GM23338 (cell line): Measurements from ENCODE around the gene WIPF1. TPM values are rescaled to one million over a fixed set of nuclear protein-coding genes. Genes with fewer than 3 reads are reported as not detected.

Source experiments
- ATAC-seq: fragments of 200-7000 bp; cut with Tn5 transposase; 3 replicates; pipeline ENCODE4 v1.9.1; 2020
- DNase-seq: peaks from one replicate; pipeline ENCODE4 v3.0.0-alpha.2; 2015; ENCODE audit warnings: low spot score
- H2AFZ ChIP-seq: fragments of 200-600 bp; sonication (generic); 2 replicates; pipeline ENCODE4 v1.8.0; 2016; ENCODE audit warnings: antibody characterized with exemption, mild to moderate bottlenecking, moderate library complexity
- H3F3A ChIP-seq: fragments of 200-600 bp; sonication (generic); replicated peaks from 2 replicates; pipeline ENCODE4 v1.8.0; 2017; ENCODE audit warnings: antibody characterized with exemption, mixed run types, low read depth
- H3K27ac ChIP-seq: fragments of 200-600 bp; sonication (generic); 2 replicates; pipeline ENCODE4 v1.6.1; 2016; ENCODE audit warnings: low read depth
- H3K27me3 ChIP-seq: fragments of 200-600 bp; sonication (generic); 2 replicates; pipeline ENCODE4 v1.8.0; 2016; ENCODE audit warnings: mild to moderate bottlenecking, mixed run types, moderate library complexity; ENCODE audit not compliant: insufficient read depth
- H3K36me3 ChIP-seq: fragments of 200-600 bp; sonication (generic); 2 replicates; pipeline ENCODE4 v1.8.0; 2016; ENCODE audit warnings: mild to moderate bottlenecking; ENCODE audit not compliant: insufficient read depth
- H3K4me1 ChIP-seq: fragments of 200-600 bp; sonication (generic); 2 replicates; pipeline ENCODE4 v1.8.0; 2016; ENCODE audit warnings: mild to moderate bottlenecking, moderate library complexity; ENCODE audit not compliant: insufficient read depth
- H3K4me2 ChIP-seq: fragments of 200-600 bp; sonication (generic); 2 replicates; pipeline ENCODE4 v1.7.1; 2017; ENCODE audit warnings: mixed run types
- H3K4me3 ChIP-seq: fragments of 200-600 bp; sonication (generic); 2 replicates; pipeline ENCODE4 v1.6.1; 2016; ENCODE audit warnings: mixed run types
- H3K79me2 ChIP-seq: fragments of 200-600 bp; sonication (generic); replicated peaks from 2 replicates; pipeline ENCODE4 v1.8.0; 2017; ENCODE audit warnings: mild to moderate bottlenecking; ENCODE audit not compliant: insufficient read depth
- H3K9me2 ChIP-seq: fragments of 200-600 bp; sonication (generic); 2 replicates; pipeline ENCODE4 v1.8.0; 2017; ENCODE audit not compliant: insufficient read depth
- H4K20me1 ChIP-seq: fragments of 200-600 bp; sonication (generic); replicated peaks from 2 replicates; pipeline ENCODE4 v1.8.0; 2017; ENCODE audit warnings: mild to moderate bottlenecking; ENCODE audit not compliant: insufficient read depth
- H3K27ac Mint-ChIP-seq: 2 replicates; pipeline ENCODE4 v1.8.0; 2020; ENCODE audit warnings: inconsistent platforms, mild to moderate bottlenecking, moderate library complexity, mixed read lengths
- H3K27me3 Mint-ChIP-seq: 3 replicates; pipeline ENCODE4 v1.8.0; 2022; ENCODE audit warnings: low read depth, mild to moderate bottlenecking, moderate library complexity, mixed read lengths, inconsistent platforms; ENCODE audit not compliant: insufficient read depth, poor library complexity
- H3K36me3 Mint-ChIP-seq: 3 replicates; pipeline ENCODE4 v1.8.0; 2021; ENCODE audit warnings: low read depth, mild to moderate bottlenecking, inconsistent platforms, moderate library complexity, mixed read lengths
- H3K4me1 Mint-ChIP-seq: 3 replicates; pipeline ENCODE4 v1.8.0; 2020; ENCODE audit warnings: mild to moderate bottlenecking, inconsistent platforms, mixed read lengths
- H3K4me3 Mint-ChIP-seq: 3 replicates; pipeline ENCODE4 v1.8.0; 2021; ENCODE audit warnings: moderate library complexity, mild to moderate bottlenecking, inconsistent platforms, mixed read lengths
- H3K9me3 Mint-ChIP-seq: 3 replicates; pipeline ENCODE4 v1.8.0; 2020; ENCODE audit warnings: moderate library complexity, mild to moderate bottlenecking, inconsistent platforms, mixed read lengths
- ETS1 ChIP-seq: IDR thresholded peaks from 2 replicates; pipeline ENCODE4 v1.6.1; 2016; ENCODE audit warnings: antibody characterized with exemption
- EZH2 ChIP-seq: fragments of 200-600 bp; sonication (generic); IDR thresholded peaks from one replicate; pipeline ENCODE4 v1.8.0; 2017; ENCODE audit warnings: antibody characterized with exemption, mild to moderate bottlenecking, low read depth; ENCODE audit not compliant: unreplicated experiment
- EZH2phosphoT487 ChIP-seq: fragments of 200-600 bp; sonication (generic); IDR thresholded peaks from one replicate; pipeline ENCODE4 v1.8.1; 2018; ENCODE audit warnings: antibody characterized with exemption; ENCODE audit not compliant: unreplicated experiment
- JUNB ChIP-seq: IDR thresholded peaks from one replicate; pipeline ENCODE4 v1.6.1; 2016; ENCODE audit warnings: antibody characterized with exemption; ENCODE audit not compliant: unreplicated experiment
- NANOG ChIP-seq: IDR thresholded peaks from 2 replicates; pipeline ENCODE4 v1.6.1; 2016; ENCODE audit warnings: antibody characterized with exemption, borderline replicate concordance
- ZNF331 ChIP-seq: fragments of 250-450 bp; sonication (Bioruptor Pico); IDR thresholded peaks from 2 replicates; pipeline ENCODE4 v1.5.0; 2020; ENCODE audit warnings: low read depth, mild to moderate bottlenecking, moderate library complexity
- ZNF462 ChIP-seq: fragments of 250-450 bp; sonication (Bioruptor Pico); IDR thresholded peaks from 2 replicates; pipeline ENCODE4 v1.5.0; 2020; ENCODE audit warnings: mild to moderate bottlenecking, moderate library complexity
- polyA plus RNA-seq: library from polyadenylated mRNA; unstranded; fragments of >200 nt; fragmentation: Nextera tagmentation; extraction: Ambion mirVana; gene quantifications from 2 replicates; pipeline ENCODE4 v1.2.1, GENCODE V29; 2016
- total RNA-seq: library from RNA; depleted of rRNA; stranded (reverse); fragments of >200 nt; shearing (Covaris generic); gene quantifications from 2 replicates; pipeline ENCODE4 v1.2.3, GENCODE V29; 2014

The WIPF1 gene
- total and polyA plus RNA-seq, 2 experiments from 2014 or later: 3.0 to 6.0 TPM

- ATAC-seq: no peak
These were observed 33.7 kb upstream of the WIPF1 start for GRCh38 chr2:174631009-174631981.

GRCh38 chr2:174630107-174630506 is 32.5 kb upstream of the WIPF1 start:
- Histone ChIP-seq H3K4me1 (no peaks in the 10 kb centered on the region), H3K9me2 (no peaks in the 10 kb centered on the region), H3F3A (no peaks in the 10 kb centered on the region), H3K79me2 (no peaks in the 10 kb centered on the region), H3K27me3 (no peaks in the 10 kb centered on the region), H3K4me2 (no peak overlapping the region), H3K27ac (no peak overlapping the region), H4K20me1 (no peaks in the 10 kb centered on the region), H3K36me3 (no peaks in the 10 kb centered on the region), H3K4me3 (no peak overlapping the region), H2AFZ (no peak overlapping the region)
- no peaks in the 10 kb centered on the region for H3K9me3 Mint-ChIP-seq
- no peak overlapping the region for H3K27ac Mint-ChIP-seq
- DNase-seq (no peak), ATAC-seq (no peak)
- H3K4me1 Mint-ChIP-seq: peaks cover 11% of the 10 kb centered on the region
- H3K36me3 Mint-ChIP-seq: no peaks in the 10 kb centered on the region
- H3K27me3 Mint-ChIP-seq: peaks cover 3% of the 10 kb centered on the region
- no peak overlapping the region for H3K4me3 Mint-ChIP-seq
- TF ChIP-seq NANOG: no peak
- no peak for TF ChIP-seq ETS1
- TF ChIP-seq JUNB: no peak
- no peak for TF ChIP-seq ZNF462 (CRISPR knock-in tag)

More at GRCh38 chr2:174631009-174631981, 33.7 kb upstream of the WIPF1 start:
- no peaks in the 10 kb centered on the region for H3F3A ChIP-seq
- TF ChIP-seq ETS1: no peak
- TF ChIP-seq EZH2phosphoT487: no peak
- no peak for TF ChIP-seq EZH2
- no peak for TF ChIP-seq ZNF331 (CRISPR knock-in tag)
- Mint-ChIP-seq H3K4me1 (peaks cover 11% of the 10 kb centered on the region), H3K36me3 (no peaks in the 10 kb centered on the region), H3K9me3 (no peaks in the 10 kb centered on the region), H3K27ac (no peak overlapping the region), H3K27me3 (peaks cover 3% of the 10 kb centered on the region), H3K4me3 (no peak overlapping the region)
- no peak overlapping the region for H2AFZ ChIP-seq
- no peak overlapping the region for H3K4me3 ChIP-seq
- no peaks in the 10 kb centered on the region for H3K9me2 ChIP-seq
- H3K4me2 ChIP-seq: no peak overlapping the region
- no peaks in the 10 kb centered on the region for H3K36me3 ChIP-seq
- no peaks in the 10 kb centered on the region for H4K20me1 ChIP-seq
- no peak for DNase-seq
- H3K79me2 ChIP-seq: no peaks in the 10 kb centered on the region
- H3K27ac ChIP-seq: no peak overlapping the region
- no peaks in the 10 kb centered on the region for H3K4me1 ChIP-seq
- H3K27me3 ChIP-seq: no peaks in the 10 kb centered on the region
